Measurements from ENCODE around the gene ARHGAP25.

DNA sequence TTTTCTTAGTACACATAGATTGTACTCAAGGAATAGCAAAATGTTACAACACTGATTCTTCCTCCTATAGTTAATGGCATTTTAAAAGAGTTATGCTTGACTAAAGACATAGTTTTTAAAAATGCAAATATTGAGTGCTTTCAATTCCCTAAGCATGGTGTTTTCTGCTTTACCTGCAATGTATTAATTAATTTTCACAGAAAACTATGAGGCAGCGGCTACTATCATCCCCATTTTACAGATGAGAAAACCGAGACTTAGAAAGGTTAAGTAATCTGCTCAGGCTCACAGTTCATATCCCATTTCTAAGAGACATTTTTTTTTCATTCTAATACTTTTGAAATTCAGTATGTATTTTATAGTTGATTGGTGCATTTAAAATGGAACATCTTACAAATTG, 98.6 kb downstream of the ARHGAP25 start:
- TF ChIP-seq CTCF (IDR thresholded peaks at IDR 0.05): no peak
- TF ChIP-seq POLR2A (IDR thresholded peaks at IDR 0.05): no peak

All from vagina (tissue), 2 donors.